ENCODE results near the gene FCSK.

FCSK gene

DNA sequence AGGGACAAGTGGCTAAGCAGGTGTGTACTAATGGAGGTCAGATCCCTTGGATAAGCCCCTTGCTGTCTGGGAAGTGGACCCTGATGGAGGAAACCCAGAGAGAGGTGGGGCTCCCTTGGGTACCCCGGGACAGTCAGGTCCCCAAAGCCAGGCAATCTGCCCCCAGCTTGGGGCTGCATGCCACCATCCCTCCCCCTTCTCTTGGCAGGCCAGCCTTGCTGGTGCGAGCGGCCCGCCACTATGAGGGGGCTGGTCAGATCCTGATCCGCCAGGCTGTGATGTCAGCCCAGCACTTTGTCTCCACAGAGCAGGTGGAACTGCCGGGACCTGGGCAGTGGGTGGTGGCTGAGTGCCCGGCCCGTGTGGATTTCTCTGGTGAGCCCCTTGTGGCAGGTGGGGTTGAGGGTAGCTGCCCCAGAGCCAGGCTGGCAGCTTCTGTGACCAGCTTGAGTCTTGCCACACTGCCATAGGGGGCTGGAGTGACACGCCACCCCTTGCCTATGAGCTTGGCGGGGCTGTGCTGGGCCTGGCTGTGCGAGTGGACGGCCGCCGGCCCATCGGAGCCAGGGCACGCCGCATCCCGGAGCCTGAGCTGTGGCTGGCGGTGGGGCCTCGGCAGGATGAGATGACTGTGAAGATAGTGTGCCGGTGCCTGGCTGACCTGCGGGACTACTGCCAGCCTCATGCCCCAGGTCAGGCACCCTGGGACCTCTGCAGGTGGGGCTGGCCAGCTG, 20.1 kb downstream of the FCSK start (continued):
- TF ChIP-seq, protein P1, sequence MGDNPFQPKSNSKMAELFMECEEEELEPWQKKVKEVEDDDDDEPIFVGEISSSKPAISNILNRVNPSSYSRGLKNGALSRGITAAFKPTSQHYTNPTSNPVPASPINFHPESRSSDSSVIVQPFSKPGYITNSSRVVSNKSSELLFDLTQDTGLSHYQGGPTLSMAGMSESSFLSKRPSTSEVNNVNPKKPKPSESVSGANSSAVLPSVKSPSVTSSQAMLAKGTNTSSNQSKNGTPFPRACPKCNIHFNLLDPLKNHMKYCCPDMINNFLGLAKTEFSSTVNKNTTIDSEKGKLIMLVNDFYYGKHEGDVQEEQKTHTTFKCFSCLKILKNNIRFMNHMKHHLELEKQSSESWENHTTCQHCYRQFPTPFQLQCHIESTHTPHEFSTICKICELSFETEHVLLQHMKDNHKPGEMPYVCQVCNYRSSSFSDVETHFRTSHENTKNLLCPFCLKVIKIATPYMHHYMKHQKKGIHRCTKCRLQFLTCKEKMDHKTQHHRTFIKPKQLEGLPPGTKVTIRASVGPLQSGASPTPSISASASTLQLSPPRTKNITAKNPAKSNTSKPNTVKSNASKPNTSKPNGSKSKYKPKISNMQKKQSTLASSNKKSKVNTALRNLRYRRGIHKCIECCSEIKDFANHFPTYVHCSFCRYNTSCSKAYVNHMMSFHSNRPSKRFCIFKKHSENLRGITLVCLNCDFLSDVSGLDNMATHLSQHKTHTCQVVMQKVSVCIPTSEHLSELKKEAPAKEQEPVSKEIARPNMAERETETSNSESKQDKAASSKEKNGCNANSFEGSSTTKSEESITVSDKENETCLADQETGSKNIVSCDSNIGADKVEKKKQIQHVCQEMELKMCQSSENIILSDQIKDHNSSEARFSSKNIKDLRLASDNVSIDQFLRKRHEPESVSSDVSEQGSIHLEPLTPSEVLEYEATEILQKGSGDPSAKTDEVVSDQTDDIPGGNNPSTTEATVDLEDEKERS (tag by site-specific recombination; IDR thresholded peaks at IDR 0.05), result no peak
- TF ChIP-seq ZNF548 (tag by site-specific recombination; IDR thresholded peaks at IDR 0.05) (no peak), ZNF138 (tag by site-specific recombination; IDR thresholded peaks at IDR 0.05; ENCODE audit: borderline replicate concordance) (no peak), YY1 (tag by site-specific recombination; IDR thresholded peaks at IDR 0.05) (no peak), ZNF146 (tag by site-specific recombination; IDR thresholded peaks at IDR 0.05) (no peak), ZFP41 (tag by site-specific recombination; IDR thresholded peaks at IDR 0.05; ENCODE audit: borderline replicate concordance) (no peak), HOXD13 (CRISPR knock-in tag; IDR thresholded peaks at IDR 0.05; ENCODE audit: borderline replicate concordance) (no peak), ZNF311 (tag by site-specific recombination; IDR thresholded peaks at IDR 0.05; ENCODE audit: borderline replicate concordance) (no peak), ZNF266 (tag by site-specific recombination; IDR thresholded peaks at IDR 0.05; ENCODE audit: low read depth) (no peak)

DNA sequence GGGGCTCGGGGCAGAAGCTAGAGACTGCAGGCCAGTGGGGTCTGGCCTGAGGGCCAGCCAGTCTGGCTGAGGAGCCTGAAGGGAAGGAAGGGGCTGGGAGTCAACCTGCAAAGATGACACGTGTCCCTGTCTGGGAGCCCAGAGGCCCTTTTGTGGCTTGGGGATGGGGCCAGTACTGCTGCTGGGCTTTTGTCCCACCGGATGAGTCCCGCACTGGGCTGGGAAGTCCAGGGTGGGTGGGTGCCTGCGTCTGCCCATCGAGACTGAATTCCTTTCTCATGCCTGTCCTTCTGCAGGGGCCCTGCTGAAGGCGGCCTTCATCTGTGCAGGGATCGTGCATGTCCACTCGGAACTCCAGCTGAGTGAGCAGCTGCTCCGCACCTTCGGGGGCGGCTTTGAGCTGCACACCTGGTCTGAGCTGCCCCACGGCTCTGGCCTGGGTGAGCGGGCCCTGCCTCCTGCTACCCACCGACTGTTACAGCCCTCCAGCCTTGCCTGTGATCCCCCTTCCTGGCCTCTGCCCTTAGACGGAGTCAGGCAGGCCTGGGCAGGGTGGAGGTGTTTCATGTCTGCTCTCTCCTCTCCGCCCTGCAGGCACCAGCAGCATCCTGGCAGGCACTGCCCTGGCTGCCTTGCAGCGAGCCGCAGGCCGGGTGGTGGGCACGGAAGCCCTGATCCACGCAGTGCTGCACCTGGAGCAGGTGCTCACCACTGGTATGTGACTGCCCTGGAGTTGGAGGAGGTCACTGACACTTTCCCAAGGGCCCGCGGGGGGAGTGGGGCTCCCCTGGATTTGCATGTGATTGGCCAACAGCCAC, 20.9 kb downstream of the FCSK start:
- H3K4me3 ChIP-seq (ENCODE audit: low read depth, low read length), result no peak overlapping the region
- CTCF ChIA-PET, result no interaction called here
- peaks cover 0 to 34% of the 10 kb centered on the region in 2 experiments; a peak in 2 of 3 replicates for H3K36me3 ChIP-seq (ENCODE audit: control insufficient read depth in 2 of 2, insufficient read depth in 1 of 2, low read length in 2 of 2)
- no peak for TF ChIP-seq ZNF37A (tag by site-specific recombination; IDR thresholded peaks at IDR 0.05)
- H3K9me3 ChIP-seq (ENCODE audit: control insufficient read depth, insufficient read depth, low read depth, low read length), result no peaks in the 10 kb centered on the region
- no peak overlapping the region for H3K27ac ChIP-seq (ENCODE audit: extremely low read depth, low read depth, low read length)
- peaks cover 2% of the 10 kb centered on the region; the same call in 1 of the 2 replicates for H3K4me1 ChIP-seq (ENCODE audit: control insufficient read depth, insufficient read depth, low read length)
- POLR2A ChIA-PET, result no interaction called here

DNA sequence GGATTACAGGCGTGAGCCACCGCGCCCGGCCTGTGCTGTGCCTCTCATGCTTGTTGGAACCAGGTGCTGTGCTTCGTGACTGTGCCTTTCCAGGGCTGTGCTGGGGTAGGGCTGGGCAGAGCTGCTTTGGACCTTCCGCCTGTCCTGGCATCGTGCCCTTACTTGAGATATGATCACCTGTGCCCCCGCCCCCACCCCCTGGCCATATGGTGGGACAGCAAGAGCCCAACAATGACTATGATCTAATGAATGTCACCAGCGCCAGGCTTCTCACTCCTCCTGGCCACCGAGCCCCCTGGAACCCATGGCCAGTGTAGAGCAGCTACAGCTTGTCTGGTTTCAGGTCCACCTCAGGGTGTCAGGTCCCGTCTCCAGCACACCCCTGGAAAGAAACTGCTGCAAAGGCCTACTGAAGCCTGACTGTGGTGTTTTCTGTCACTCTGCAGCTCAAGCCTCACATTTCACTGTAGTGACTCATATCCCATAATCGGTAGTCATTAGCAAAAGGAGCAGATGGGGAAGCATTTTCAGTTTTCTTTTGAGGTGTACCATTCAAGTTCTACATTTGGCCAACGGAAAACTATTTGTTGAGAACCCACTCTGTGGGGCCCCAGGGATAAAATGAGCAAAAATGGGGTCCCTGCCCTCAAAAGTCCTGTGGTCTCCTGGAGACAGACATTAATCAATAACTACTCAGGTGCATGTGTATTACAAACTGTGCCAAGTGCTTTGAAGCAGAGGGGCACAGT, 22.1 kb downstream of the FCSK start:
- Histone ChIP-seq H3K9me3 (ENCODE audit: control insufficient read depth, insufficient read depth, low read depth, low read length) (no peaks in the 10 kb centered on the region), H3K36me3 (ENCODE audit: control insufficient read depth in 2 of 2, insufficient read depth in 1 of 2, low read length in 2 of 2) (peaks cover 0 to 46% of the 10 kb centered on the region in 2 experiments; a peak in 2 of 3 replicates), H3K27ac (ENCODE audit: extremely low read depth, low read depth, low read length) (no peak overlapping the region), H3K4me3 (ENCODE audit: low read depth, low read length) (no peak overlapping the region), H3K4me1 (ENCODE audit: control insufficient read depth, insufficient read depth, low read length) (peaks cover 2% of the 10 kb centered on the region; the same call in 1 of the 2 replicates)
- ChIA-PET POLR2A (interaction anchor here (0.7 to 3.4 kb wide), 2 partner anchors 23 to 95 kb away, joined by 3 to 17 read pairs; no protein-coding TSS in a partner anchor), CTCF (interaction anchor here (0.5 to 0.6 kb wide), 2 partner anchors 12 to 38 kb away, joined by 3 read pairs; no protein-coding TSS in a partner anchor)
- TF ChIP-seq, protein P2, sequence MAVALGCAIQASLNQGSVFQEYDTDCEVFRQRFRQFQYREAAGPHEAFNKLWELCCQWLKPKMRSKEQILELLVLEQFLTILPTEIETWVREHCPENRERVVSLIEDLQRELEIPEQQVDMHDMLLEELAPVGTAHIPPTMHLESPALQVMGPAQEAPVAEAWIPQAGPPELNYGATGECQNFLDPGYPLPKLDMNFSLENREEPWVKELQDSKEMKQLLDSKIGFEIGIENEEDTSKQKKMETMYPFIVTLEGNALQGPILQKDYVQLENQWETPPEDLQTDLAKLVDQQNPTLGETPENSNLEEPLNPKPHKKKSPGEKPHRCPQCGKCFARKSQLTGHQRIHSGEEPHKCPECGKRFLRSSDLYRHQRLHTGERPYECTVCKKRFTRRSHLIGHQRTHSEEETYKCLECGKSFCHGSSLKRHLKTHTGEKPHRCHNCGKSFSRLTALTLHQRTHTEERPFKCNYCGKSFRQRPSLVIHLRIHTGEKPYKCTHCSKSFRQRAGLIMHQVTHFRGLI (tag by site-specific recombination; IDR thresholded peaks at IDR 0.05), result peak; percentile 62
- peak; percentile 37; the same call in 1 of the 2 replicates for TF ChIP-seq ZNF366 (tag by site-specific recombination; conservative IDR thresholded peaks at IDR 0.05)
- TF ChIP-seq ZEB2 (tag by site-specific recombination; IDR thresholded peaks at IDR 0.05), result peak; percentile 32; the same call in 1 of the 2 replicates
- TF ChIP-seq ZNF174 (tag by site-specific recombination; IDR thresholded peaks at IDR 0.05), result no peak
- TF ChIP-seq ZBTB17 (tag by site-specific recombination; IDR thresholded peaks at IDR 0.05), result 0 out of 2 replicates have a peak, but pooled peaks have one; percentile 36
- TF ChIP-seq ZNF600 (tag by site-specific recombination; IDR thresholded peaks at IDR 0.05), result peak; percentile 49; the same call in 1 of the 2 replicates
- TF ChIP-seq ZNF660 (tag by site-specific recombination; IDR thresholded peaks at IDR 0.05), result peak; percentile 68
- TF ChIP-seq, protein P3, sequence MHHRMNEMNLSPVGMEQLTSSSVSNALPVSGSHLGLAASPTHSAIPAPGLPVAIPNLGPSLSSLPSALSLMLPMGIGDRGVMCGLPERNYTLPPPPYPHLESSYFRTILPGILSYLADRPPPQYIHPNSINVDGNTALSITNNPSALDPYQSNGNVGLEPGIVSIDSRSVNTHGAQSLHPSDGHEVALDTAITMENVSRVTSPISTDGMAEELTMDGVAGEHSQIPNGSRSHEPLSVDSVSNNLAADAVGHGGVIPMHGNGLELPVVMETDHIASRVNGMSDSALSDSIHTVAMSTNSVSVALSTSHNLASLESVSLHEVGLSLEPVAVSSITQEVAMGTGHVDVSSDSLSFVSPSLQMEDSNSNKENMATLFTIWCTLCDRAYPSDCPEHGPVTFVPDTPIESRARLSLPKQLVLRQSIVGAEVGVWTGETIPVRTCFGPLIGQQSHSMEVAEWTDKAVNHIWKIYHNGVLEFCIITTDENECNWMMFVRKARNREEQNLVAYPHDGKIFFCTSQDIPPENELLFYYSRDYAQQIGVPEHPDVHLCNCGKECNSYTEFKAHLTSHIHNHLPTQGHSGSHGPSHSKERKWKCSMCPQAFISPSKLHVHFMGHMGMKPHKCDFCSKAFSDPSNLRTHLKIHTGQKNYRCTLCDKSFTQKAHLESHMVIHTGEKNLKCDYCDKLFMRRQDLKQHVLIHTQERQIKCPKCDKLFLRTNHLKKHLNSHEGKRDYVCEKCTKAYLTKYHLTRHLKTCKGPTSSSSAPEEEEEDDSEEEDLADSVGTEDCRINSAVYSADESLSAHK (tag by site-specific recombination; IDR thresholded peaks at IDR 0.05), result 0 out of 2 replicates have a peak, but pooled peaks have one; percentile 52

All from HEK293 (cell line).